NOMO-1 (cell line): ENCODE measurements around the gene ULBP2.
"Not testable (repeated sequence)": the region's sequence is repeated elsewhere in the genome, so short reads cannot be mapped to it uniquely, and the experiment has no call there.

ENCODE experiments used
- DNase-seq, 2 experiments: peaks; one replicate each; lab custom pipeline; 2025; ENCODE audit not compliant: unreplicated experiment in 2 of 2; lab: John Stamatoyannopoulos, UW

ULBP2 gene

GRCh38 chr6:149925253-149925973 is 16.4 kb upstream of the ULBP2 start:
- DNase-seq, result peak in 1 of 2 experiments; percentile 10

GRCh38 chr6:149925974-149926777 is 15.6 kb upstream of the ULBP2 start:
- DNase-seq, result peak; percentile 47 to 58

GRCh38 chr6:149927025-149927424 is 14.8 kb upstream of the ULBP2 start:
- DNase-seq, result not testable (repeated sequence)

- DNase-seq, result no peak
Measured at GRCh38 chr6:149929422-149929821, 12.4 kb upstream of the ULBP2 start.

- DNase-seq, result no peak
Measured at GRCh38 chr6:149931501-149931900, 10.3 kb upstream of the ULBP2 start.

GRCh38 chr6:149933036-149933435 is 8.8 kb upstream of the ULBP2 start:
- no peak for DNase-seq

- DNase-seq, result no peak
Measured at GRCh38 chr6:149933461-149933860, 8.4 kb upstream of the ULBP2 start.

GRCh38 chr6:149934249-149935156 is 7.3 kb upstream of the ULBP2 start:
- DNase-seq, result peak; percentile 29 to 63

- DNase-seq, result no peak
Measured at GRCh38 chr6:149935246-149935645, 6.6 kb upstream of the ULBP2 start.

- DNase-seq, result no peak
Measured at GRCh38 chr6:149935668-149936067, 6.1 kb upstream of the ULBP2 start.

GRCh38 chr6:149936743-149937142 is 5.1 kb upstream of the ULBP2 start:
- DNase-seq, result no peak

GRCh38 chr6:149938013-149938570 is 3.7 kb upstream of the ULBP2 start:
- not testable (repeated sequence) for DNase-seq

GRCh38 chr6:149938571-149939355 is 3.1 kb upstream of the ULBP2 start:
- peak in 1 of 2 experiments; percentile 14 for DNase-seq

- peak in 1 of 2 experiments; percentile 10 for DNase-seq
Measured at GRCh38 chr6:149939356-149939648, 2.5 kb upstream of the ULBP2 start.

GRCh38 chr6:149939909-149940671 is 1.7 kb upstream of the ULBP2 start:
- DNase-seq, result no peak

GRCh38 chr6:149940672-149940982 is 1.2 kb upstream of the ULBP2 start:
- no peak for DNase-seq

GRCh38 chr6:149942461-149942829 is 631 bp downstream of the ULBP2 start:
- DNase-seq, result no peak

- DNase-seq, result not testable (repeated sequence)
Measured at GRCh38 chr6:149943321-149943720, 1.5 kb downstream of the ULBP2 start.

- DNase-seq, result not testable (repeated sequence)
Measured at GRCh38 chr6:149945276-149945675, 3.5 kb downstream of the ULBP2 start.

- not testable (repeated sequence) for DNase-seq
Measured at GRCh38 chr6:149946631-149947030, 4.8 kb downstream of the ULBP2 start.
